ENCODE data around the gene C14orf180.

The C14orf180 gene

DNA sequence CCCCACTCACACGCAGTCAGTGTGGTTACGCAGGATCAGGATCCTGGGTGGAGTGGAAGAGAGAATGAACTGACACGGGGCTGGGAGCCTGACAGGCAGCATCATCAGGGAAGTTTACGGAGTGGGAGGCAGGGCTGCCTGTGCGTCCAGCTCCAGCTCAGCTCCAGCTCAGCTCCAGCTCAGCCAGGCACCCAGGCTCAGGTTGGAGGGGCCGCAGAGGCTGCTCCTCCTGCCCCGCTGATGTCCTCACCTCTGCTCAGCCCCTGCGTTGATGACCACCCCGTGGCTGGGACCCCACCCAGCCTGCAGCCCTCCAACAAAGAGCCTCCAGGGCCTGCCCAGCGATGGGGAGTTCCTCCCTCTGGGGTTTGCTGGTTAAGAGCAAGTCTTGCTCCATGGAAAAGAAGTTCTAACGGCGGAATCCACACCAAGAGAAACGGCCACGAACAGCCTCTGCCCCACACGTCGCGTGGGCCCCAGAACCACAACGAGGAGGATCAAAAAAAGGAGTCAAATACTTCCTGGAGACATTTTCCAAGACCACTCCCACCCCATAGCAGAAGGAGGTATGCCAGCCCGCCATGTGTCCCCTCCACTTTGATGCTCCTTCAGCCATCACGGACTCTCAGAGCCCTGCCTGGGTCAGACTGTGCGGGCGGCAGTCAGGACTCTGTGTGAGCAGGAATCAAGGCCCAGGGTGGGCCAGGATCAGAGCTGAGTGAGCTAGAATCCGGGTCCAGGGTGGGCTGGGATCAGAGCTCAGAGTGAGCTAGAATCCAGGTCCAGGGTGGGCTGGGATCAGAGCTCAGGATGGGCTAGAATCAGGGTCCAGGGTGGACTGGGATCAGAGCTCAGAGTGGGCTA lies 17.7 kb upstream of the C14orf180 start:
- no peak for DNase-seq

DNA sequence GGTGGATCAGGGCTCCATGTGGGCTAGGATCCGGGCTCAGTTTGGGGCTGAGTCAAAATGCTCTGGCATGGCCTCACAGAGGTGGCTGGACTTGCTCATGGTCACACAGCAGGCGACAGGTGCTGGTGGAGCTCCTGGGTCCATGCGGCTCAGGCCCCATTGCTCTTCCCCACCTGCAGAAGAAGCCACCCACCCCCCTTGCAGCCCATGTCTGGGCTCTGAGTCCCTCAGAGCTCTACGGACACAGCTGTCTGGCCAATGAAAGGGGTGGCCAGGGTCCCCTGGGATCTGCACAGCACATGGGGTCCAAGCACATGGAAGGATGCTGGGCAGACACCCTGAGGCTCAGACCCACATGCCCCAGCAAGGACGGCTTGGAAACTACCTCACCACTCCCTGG lies 17.0 kb upstream of the C14orf180 start:
- no peak for DNase-seq

DNA sequence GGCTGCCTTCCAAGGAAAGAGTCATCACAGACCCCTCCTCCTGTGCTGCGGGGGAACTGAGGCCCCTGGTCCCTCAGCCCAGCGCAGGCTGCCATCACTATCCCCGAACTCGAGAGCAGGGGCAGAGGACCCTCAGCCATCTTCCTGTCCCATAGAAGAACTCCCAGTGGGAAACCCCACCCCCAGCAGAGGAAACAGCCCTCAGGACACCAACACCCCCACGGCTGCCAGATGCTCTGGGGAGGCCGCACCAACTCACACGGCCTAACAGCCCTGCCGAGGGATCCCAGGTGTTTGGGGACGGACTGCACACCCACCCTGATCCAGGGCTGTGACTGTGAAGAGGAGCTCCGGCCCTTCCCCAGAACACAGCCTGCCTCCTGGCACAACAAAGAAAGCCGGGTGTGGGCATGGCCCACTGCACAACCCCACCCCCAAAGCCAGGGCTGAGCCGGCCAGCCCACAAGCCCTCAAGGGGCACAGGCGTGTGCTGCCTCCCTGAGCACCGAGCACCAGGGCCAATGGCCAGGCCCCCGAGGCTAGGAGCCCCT lies 16.3 kb upstream of the C14orf180 start:
- no peak for DNase-seq

DNA sequence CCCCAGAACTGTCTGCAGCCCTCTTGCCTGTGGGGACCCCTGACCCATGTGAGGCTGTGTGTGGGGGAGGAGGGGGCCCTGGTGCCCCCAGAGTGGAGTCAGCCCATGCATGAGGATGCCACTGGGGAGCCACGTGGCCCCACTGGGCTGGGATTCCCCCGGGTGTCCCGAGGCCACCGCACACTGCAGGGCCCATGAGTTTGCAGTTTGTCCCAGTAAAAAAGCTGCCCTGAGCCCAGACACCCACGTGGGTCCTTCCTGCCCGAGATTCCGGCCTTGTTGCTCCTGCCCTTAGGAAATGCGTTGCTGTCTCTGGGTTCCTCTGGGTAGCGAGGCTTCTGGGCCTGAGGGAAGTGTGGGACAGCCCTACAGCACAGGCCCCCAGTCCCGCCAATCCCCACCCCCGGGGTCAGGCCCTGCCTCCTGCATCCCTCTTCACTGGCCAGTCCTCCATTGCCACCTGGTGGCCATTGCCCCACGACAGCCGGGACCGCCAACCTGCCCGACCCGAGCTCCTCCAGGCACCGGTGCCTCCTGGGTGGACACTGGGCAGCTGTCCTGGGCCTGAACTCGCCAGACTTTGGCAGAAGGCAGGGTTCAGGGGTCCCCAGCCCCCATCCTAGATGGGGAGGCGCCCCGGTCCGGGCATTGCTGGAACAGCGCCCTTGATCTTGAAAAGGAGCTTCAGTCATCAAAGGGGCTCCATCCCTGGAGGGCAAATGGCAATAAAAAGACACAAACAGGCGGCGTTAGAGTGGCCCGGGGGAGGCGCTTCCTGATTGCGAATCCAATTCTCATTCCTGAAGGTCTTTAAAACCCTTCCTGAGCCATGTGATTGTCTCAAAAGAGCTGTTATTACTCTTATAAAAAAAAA lies 15.6 kb upstream of the C14orf180 start:
- peak; percentile 61 to 64 for DNase-seq

DNA sequence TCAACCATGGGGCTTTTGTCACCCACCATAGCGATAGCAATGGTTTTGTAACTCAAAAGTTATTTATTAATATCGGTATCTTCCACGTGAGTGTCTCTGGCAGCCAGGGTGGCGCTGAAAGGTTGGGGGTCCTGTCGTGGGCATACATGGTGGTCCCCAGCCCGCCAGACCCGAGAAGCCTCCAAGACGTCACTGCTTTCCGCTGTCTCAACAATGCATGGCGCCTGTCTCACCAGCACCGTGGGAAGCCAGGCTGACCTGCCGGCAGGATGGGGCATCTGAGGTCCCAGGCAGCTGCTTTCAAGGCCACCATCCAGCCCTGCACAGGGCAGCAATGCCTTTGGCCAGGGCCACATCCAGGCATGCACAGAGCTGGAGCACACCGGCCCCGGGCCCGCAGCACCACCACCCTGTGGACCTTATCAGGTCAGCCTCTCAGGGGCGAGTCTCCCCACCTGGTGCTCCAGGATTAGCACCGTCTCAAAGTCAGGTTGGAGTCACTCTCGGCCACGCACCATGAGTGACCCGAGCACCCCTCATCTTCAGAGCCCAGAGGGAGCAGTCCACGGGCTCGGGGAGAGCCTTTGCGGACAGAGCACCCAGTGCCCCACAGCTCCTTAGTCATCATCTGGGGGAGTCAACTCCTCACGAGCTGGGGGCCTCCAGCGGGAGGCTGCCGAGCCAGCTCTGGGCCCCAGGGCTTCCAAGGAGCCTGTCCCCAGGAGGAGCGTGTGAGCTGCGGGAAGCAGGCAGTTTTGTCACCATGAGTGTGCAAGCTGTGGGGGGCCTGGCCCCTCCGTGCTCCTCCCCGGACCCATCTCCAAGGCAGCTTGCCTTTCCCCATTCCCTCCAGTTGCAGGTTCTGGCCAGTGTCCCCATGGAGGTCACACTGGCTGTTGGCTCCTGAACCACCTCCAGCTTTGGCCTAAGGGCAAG lies 14.6 kb upstream of the C14orf180 start:
- DNase-seq = no peak

DNA sequence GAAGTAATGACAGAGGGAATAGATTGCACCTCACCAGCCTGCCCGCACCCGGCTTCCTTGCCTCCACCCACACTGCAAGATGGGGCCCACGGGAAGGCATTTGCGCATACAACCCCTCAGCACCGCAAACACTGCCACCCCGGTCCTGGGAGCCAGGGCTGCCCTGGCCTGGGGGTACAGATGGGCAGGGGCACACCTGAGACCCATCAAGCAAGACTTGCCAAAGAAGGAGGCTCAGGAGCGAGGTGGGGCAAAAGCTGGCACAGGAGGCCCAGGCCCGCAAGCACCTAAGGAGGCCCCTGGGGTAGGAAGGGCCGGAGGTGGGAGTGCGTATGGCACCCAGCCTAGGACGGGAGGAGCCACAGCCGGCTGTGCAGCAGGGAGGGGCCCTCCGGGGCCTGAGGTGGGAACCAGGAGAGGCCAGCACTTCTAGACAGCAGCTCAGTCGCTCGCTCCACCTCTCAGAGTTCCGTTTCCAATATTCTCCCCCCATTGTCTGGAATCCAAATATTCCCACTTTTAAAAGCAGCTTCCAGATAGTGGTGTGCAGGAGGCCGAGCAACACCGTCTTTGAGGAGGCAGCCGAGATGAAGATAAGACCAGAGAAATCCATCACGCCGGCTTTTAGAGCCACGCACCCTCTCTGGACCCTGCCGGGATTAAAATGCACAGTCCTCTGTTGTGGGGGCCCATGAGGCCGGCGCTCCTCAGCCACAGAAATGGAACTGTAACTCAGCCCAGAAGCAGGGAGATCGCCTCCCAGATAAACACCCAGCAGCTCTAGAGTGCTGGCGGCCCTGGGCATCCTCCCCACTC lies 12.2 kb upstream of the C14orf180 start:
- DNase-seq = no peak

DNA sequence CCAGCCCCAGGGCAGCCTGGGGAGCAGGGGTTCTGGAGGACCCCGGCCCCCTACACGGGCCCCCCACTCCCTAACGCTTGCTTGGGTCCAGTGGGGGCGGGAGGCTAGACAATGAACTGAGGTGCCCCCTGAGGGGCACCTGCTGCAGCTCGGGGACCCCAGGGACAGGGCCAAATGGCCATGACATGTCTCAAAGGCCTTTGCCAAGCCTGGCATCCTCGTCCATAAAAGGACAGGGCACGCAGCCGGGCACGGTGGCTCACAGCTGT lies 11.7 kb upstream of the C14orf180 start:
- no peak for DNase-seq

DNA sequence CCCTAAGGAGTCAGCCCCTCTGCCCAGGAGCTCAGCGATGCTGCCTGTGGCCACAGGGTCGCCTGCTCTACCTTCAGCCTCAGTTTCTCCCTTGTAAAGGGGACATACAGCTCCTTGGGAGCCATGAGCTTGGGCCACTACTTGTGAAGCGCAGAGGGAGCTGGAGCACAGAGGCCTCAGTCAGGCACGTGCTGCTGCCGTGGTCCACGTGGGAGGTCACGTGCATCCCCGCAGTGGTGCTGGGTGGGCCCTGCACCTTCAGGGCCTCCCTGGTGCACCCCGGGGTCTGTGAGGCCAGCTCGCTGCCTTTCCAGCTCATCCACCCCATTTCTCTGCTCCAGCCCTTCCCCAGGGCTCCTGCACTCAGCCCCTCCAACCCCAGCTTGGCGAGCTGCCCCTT lies 10.9 kb upstream of the C14orf180 start:
- DNase-seq = no peak

DNA sequence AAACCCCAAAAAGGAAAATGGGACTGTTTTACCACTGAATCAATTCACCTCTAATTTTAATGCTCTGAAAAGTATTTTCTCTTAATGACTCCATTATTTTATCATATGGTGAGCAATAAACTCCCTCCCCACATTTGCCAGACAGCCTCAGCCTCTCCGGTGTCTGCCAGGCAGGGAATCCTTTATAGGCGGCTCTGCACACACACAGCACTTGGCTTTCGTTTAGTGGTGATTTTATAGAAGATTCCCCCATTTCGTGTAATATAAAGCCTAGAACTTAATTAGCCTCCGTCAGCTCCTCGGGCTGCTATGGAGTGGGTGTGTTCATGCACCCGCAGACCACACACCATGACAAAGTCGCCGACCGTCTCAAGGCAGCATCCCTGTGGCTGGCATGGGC lies 10.1 kb upstream of the C14orf180 start:
- no peak for DNase-seq

DNA sequence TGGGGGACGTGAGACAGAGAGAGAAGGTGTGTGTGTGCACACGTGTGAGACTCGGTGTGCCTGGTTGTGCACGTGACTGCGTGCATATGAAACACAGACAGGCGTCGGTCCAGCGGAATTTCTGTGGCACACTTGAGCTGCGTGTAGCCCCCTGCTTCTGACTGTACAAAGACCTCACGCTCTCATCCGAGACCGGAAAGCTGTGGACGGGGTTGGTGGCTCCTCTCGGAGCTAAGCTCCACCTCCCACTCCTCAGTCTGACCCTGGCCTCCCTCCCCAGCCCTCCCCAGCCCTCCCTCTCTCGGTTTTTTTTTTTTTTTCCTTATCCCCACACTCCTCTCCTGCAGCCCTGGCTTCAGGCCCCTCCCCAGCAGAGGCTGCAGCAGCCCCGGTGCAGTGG lies 8.3 kb upstream of the C14orf180 start:
- no peak for DNase-seq

DNA sequence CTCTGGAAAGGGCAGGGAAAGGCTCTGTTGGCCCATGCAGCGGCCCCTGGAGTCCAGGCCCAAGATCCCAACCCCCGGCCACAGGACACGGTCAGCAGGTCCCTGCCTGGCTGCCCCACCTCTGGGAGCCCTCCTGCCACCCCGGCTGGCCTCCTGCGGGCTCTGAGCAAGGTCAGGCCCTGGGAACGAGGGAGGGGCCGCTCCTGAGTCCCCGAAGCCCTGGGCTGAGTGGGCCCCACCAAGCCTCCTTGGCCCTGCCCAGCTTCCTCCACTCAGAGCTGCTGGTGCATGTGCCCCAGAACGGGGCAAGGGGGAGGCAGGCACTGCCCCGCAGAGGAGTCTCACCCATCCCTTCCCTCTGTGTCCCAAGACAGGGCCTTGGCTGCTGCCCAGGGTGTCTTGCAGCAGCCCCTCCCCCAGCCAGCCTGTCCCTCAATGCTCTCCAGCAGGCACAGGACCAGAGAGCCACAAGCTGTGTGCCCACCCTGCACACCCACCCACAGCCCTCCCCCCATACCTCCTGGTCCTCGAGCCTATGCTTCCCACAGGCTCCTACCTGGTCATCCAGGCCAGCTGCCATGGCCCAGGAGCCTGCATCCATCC lies 7.4 kb upstream of the C14orf180 start:
- DNase-seq = no peak

DNA sequence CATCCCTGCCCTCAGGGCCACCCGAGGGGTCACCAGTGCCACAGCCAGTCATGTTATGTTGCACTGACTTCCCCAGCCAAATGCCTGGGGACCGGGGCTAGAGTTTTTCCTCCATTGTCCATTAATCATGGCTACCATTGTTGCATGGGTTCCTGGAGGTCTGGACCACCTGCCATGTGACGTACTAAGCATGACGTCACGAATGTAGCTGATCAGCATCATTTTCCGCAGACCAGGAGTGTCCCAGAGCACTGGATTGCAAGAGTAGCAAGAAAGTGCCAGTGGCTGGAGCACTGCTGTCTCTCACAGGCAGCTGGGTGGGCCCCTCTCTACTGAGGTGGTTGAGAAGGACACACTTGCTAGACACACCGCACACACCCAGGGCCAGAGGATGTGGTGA lies 6.9 kb upstream of the C14orf180 start:
- DNase-seq = no peak

DNA sequence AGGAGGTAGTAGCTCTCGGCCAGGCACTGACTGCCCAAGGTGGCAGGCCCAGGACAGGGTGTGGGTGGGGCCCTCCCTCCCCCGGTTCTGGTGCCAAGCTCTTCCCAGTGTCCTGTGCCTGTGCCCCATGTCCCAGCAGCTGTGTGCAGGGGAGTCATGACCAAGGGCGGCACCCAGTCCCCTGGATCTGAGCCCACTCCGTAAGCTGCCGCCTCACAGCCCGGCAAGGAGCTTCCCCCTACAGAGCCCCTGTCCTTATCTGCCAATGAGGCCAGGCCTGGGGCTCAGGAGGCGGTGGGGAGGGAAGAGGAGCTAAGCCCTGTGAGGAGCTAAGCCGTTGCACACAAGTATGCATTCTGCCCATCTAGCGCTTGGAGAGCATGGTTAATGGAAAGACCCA lies 5.6 kb upstream of the C14orf180 start:
- DNase-seq = no peak

DNA sequence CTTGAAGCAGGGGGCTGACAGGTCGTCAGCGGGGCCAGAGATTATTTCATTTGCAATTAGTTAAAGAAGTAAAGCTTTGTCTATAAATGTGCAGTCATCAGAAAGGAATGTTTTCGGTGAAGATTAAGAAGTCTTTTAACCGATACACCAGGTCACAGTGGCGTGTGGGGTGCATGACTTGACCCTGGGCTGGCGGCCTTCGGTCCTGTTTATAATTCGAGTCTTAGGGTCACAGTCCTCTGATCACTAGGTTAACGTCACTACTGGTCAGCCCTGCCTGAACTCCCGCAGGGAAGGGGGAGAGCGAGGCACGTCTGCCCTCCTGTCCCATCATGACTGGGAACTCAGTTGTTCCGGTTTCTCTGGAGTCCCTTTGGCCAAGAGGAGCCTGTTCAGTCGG lies 5.0 kb upstream of the C14orf180 start:
- DNase-seq = no peak

DNA sequence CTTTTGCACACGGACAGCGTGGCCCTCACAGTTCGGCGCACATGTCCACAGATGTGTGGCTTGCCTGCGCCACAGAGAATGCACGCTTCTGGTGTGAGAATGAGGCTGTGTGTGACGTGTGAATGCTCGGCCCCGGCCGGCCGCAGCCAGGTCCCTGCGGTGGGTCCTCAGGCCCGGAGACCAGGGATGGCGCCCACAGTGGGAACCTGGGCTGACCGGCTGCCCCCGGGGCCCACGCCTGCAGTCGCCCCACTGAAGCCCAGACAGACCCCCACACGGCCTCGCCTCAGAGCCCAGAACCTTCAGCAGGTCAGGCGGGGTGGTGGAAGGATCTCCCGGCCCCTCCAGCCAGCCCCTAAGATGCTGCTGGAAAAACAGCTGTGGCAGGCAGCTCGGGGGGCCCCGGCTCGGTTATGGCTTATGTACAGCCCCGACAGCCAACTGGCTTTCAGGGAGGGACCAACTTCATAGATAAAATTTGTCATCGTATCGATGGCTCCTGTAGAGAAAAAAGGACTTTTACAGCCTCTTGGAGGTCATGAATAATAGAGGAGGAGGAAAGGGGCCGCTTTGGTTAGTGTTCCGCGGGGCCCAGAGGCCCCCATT lies 4.5 kb upstream of the C14orf180 start:
- no peak for DNase-seq

DNA sequence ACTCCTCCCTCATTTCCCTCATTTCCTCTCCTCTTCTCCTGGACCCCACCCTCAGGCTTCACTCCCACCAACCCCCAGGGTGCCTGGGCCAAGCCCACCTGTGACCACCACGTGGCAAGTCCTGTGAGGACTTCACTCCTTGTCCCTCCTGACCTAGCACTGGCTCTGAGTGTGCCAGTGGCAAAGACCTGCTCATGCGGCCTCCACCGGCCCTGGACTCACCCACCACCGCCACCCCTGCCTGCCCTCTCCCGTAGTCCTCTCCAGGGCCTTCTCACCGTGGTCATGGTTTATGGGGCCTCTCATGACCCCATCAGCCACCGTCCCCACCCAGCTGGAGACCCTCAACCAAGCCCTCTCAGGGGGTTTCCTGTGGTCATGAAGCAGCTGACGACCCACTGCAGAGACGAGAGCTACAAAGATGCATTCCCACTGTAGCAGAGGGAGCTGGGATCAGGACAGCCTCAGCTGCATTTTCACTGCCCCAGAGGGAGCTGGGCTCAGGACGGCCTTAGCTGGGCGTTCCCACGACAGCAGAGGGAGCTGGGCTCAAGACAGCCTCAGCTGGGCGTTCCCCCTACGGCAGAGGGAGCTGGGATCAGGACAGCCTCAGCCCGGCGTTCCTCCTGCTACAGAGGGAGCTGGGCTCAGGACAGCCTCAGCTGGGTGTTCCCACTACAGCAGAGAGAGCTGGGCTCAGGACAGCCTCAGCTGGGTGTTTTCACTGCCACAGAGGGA lies 3.2 kb upstream of the C14orf180 start:
- DNase-seq = no peak

DNA sequence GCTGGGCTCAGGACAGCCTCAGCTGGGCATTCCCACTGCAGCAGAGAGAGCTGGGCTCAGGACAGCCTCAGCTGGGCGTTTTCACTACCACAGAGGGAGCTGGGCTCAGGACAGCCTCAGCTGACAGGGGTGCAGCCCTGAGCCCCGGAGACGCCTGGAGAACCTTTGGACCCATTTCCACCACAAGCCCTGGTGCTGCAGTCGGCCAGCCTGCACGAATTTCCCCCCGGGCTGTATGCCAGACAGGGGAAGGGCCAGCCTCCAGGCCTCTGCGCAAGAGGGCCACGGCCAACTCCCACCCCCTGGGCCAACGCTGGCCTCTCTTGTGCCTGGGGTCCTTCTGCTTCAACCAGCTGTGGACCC lies 2.6 kb upstream of the C14orf180 start:
- no peak for DNase-seq

DNA sequence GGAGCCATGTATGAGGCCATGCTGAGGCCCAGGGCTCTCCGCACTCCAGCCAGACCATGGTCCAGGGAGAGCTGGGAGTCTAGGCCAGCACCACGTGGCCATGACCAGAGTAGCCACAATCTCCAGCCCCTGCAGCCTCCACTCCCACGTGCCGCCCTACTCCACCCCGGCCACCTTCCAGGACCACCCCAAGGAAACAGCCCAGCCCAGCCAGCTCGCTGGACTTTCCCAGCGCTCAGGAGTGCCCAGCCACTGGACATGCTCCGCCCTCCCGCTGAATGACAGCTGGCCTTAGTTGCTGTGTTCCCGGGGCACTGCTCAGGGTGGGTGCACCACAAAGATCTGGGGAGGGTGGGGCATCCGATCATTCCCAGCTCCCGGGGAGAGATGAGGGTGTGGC lies 2.1 kb upstream of the C14orf180 start:
- DNase-seq = no peak

DNA sequence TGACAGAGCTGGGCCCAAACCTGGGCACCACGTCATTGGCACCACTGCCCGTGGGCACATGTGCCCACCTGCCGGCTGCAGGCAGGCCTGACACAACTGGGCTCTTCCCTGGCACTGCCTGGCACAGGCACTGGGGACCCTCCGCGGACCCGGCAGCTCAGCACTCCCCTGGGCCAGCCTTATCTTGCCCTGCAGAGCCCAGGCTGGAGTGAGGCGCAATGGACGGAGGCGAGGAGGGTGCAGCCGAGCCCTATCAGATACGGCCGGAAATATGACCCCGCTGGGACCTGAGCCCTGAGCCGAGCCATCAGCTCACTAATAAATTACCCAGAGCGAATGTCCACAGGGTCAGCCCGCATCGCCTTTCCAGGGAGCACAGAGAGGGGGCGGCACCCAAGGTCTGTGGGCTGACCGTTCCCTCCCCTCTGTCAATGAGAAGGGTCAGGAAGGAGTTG lies 1.7 kb upstream of the C14orf180 start:
- no peak for DNase-seq

DNA sequence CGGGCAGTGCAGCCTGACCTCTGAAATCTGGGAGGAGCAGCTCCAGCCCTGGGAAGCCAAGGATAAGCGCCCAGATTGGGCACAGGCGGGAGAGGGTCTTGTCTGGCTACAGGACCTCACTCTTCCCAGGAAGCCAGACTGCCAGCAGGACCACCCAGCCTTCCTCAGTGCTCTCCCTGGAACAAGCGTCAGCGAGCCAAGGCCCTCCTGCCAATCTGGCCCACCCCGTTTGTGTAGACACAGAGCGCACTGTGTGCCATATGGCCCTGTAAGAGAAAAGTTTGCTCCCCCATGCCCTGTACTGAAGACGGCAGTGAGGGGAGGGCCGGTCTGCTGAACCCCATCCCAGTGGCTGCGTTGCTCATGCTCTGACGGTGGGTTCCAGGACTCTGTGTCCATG lies 1.2 kb upstream of the C14orf180 start:
- no peak for DNase-seq
